Kidney (tissue), 14 donors: Measurements from ENCODE around the gene SLC27A1. TPM values are rescaled to one million over a fixed set of nuclear protein-coding genes. Genes with fewer than 3 reads are reported as not detected.
"Not testable (repeated sequence)": the region's sequence is repeated elsewhere in the genome, so short reads cannot be mapped to it uniquely, and the experiment has no call there.

Source experiments
- DNase-seq, 5 donors: peaks; one replicate each; pipeline ENCODE4 v3.0.0-alpha.2; 2013 to 2020
- FAIRE-seq: peaks from 2 replicates; lab custom pipeline; 2012; peaks lifted over from hg19 to GRCh38; lab: Jason Lieb, UNC
- H3K27ac ChIP-seq, 2 donors: one replicate each; pipeline ENCODE4 v1.7.0; 2013; ENCODE audit warnings: low read depth in 2 of 2, low read length in 2 of 2, inconsistent platforms in 1 of 2
- H3K27me3 ChIP-seq: one replicate; pipeline ENCODE4 v1.7.1; 2013; ENCODE audit warnings: low read length, inconsistent platforms; ENCODE audit not compliant: control insufficient read depth, insufficient read depth
- H3K36me3 ChIP-seq, 3 donors: one replicate each; pipeline versions ENCODE4 v1.7.0 to v1.7.1; 2013; ENCODE audit warnings: low read length in 3 of 3, control low read depth in 1 of 3, inconsistent platforms in 1 of 3; ENCODE audit not compliant: insufficient read depth in 3 of 3, control insufficient read depth in 2 of 3
- H3K4me1 ChIP-seq, 3 donors: one replicate each; pipeline versions ENCODE4 v1.7.0 to v1.7.1; 2013; ENCODE audit warnings: low read length in 3 of 3, inconsistent platforms in 1 of 3, low read depth in 1 of 3; ENCODE audit not compliant: control insufficient read depth in 2 of 3, insufficient read depth in 2 of 3
- H3K4me3 ChIP-seq, 3 donors: one replicate each; pipeline versions ENCODE4 v1.7.0 to v1.8.1; 2013; ENCODE audit warnings: low read length in 3 of 3, control low read depth in 1 of 3, inconsistent platforms in 1 of 3
- H3K9ac ChIP-seq, 3 donors: one replicate each; pipeline versions ENCODE4 v1.7.0 to v1.7.1; 2013; ENCODE audit warnings: low read length in 3 of 3, control low read depth in 1 of 3, inconsistent platforms in 1 of 3
- H3K9me3 ChIP-seq, 3 donors: one replicate each; pipeline versions ENCODE4 v1.7.0 to v1.7.1; 2013; ENCODE audit warnings: low read length in 3 of 3, control low read depth in 1 of 3, inconsistent platforms in 1 of 3; ENCODE audit not compliant: control insufficient read depth in 2 of 3, insufficient read depth in 1 of 3
- intact Hi-C: fragments of 100-400 bp; cut with DNase I; formaldehyde crosslinking; loops from one replicate; pipeline ENCODE4 v1.11.1; 2022
- polyA plus RNA-seq: library from polyadenylated mRNA; stranded (reverse); fragments of 350-450 nt; fragmentation: Illumina TruSeq; extraction: RNeasy Lipid Tissue Mini Kit (QIAGEN cat#74804); gene quantifications from one replicate; pipeline ENCODE4 v1.2.3, GENCODE V29; 2014; ENCODE audit warnings: low read depth, low replicate concordance; ENCODE audit not compliant: insufficient read depth
- total RNA-seq: library from RNA; stranded (reverse); fragmentation: NEBNext Ultra II Directional; extraction: Animal tissue kit (Norgen Biotek cat#: 25700); gene quantifications from one replicate; pipeline ENCODE4 v1.2.1, GENCODE V29; 2021
- TF ChIP-seq, protein P1 (sequence below): IDR thresholded peaks from 3 replicates; pipeline ENCODE4 v1.5.1; 2012; ENCODE audit warnings: mild to moderate bottlenecking, moderate library complexity, borderline replicate concordance; ENCODE audit not compliant: insufficient read depth; ENCODE audit errors: extremely low read depth
- donor health status: control.
- donor health status: control.
- donor health status: control.
- donor health status: control.
- donor health status: control.
- donor health status: DM: yes; HTN: yes; CAD: no.
- donor health status: Normal renal cell carcinoma (clear cell type).

Gene SLC27A1
- total and polyA plus RNA-seq, 2 donors from 2014 or later = 16.9 to 21.9 TPM

DNA sequence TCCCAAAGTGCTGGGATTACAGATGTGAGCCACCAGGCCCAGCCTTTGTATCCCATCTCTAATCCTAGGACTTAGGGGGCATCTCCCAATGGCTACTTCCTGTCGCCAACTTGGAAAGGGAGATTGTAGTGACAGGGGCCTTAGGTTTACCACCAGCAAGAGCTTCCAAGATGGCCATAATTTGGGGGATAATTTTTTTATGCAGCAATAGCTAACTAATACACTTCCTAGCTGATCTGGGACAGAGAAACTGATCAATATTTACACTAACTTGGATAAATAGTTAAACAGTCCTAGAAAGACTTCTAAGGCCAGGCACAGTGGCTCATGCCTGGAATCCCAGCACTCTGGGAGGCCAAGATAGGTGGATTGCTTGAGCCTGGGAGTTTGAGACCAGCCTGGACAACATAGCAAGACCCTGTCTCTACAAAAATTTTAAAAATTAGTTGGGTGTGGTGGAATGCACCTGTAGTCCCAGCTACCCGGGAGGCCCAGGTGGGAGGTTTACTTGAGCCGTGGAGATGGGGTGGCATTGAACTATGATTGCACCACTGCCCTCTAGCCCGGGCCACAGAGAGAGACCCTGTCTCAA lies 79.8 kb downstream of the SLC27A1 start:
- intact Hi-C loops = no loop called here
- H3K4me3 ChIP-seq = no peak overlapping the region
- no peak overlapping the region for H3K9ac ChIP-seq
- DNase-seq (no peak), FAIRE-seq (no peak)
- H3K36me3 ChIP-seq = no peaks in the 10 kb centered on the region
- TF ChIP-seq, protein P1, sequence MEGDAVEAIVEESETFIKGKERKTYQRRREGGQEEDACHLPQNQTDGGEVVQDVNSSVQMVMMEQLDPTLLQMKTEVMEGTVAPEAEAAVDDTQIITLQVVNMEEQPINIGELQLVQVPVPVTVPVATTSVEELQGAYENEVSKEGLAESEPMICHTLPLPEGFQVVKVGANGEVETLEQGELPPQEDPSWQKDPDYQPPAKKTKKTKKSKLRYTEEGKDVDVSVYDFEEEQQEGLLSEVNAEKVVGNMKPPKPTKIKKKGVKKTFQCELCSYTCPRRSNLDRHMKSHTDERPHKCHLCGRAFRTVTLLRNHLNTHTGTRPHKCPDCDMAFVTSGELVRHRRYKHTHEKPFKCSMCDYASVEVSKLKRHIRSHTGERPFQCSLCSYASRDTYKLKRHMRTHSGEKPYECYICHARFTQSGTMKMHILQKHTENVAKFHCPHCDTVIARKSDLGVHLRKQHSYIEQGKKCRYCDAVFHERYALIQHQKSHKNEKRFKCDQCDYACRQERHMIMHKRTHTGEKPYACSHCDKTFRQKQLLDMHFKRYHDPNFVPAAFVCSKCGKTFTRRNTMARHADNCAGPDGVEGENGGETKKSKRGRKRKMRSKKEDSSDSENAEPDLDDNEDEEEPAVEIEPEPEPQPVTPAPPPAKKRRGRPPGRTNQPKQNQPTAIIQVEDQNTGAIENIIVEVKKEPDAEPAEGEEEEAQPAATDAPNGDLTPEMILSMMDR = no peak
- H3K27me3 ChIP-seq = no peaks in the 10 kb centered on the region
- H3K4me1 ChIP-seq = peaks cover 0 to 2% (median 0%) of the 10 kb centered on the region in 3 donors
- no peaks in the 10 kb centered on the region for H3K9me3 ChIP-seq
- H3K27ac ChIP-seq = no peak overlapping the region

DNA sequence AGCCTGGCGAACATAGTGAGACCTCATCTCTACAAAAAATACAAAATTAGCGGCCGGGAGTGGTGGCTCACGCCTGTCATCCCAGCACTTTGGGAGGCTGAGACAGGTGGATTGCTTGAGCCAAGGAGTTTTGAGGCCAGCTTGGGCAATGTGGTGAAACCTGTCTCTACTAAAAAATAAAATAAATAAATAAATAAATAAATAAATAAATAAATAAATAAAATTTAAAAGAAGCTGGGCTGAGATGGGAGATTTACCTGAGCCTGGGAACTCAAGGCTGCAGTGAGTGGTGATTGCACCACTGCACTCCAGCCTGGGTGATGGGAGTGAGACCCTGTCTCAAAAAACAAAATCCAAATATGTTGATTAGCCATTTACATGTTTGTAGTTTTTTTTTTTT lies 82.4 kb downstream of the SLC27A1 start:
- H3K27ac ChIP-seq, H3K9me3 ChIP-seq, H3K9ac ChIP-seq, H3K27me3 ChIP-seq, H3K36me3 ChIP-seq, DNase-seq, intact Hi-C loops, H3K4me1 ChIP-seq, H3K4me3 ChIP-seq, FAIRE-seq: not testable (repeated sequence)

DNA sequence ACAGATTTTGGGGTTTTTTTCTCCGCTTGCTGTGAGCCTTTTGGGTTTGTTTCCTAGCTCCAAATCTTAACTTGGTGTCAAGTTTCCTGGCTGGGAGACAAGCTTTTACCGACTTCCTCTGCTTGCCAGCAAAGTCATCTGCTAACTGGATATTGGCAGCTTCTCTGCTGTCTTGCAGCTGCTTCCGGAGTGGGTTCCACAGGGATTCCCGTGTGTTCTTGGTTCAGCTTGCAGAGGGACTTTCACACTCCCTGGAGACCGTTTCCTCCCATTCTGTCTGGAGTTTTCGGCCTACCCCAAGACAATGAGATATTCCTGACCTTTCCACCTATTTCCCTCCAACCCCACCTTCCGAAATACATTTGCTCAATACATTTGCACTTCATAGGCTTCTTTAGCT lies 82.9 kb downstream of the SLC27A1 start:
- FAIRE-seq = no peak
- intact Hi-C loops = no loop called here
- DNase-seq = peak in 3 of 5 donors; percentile 22 to 78 (median 24)

DNA sequence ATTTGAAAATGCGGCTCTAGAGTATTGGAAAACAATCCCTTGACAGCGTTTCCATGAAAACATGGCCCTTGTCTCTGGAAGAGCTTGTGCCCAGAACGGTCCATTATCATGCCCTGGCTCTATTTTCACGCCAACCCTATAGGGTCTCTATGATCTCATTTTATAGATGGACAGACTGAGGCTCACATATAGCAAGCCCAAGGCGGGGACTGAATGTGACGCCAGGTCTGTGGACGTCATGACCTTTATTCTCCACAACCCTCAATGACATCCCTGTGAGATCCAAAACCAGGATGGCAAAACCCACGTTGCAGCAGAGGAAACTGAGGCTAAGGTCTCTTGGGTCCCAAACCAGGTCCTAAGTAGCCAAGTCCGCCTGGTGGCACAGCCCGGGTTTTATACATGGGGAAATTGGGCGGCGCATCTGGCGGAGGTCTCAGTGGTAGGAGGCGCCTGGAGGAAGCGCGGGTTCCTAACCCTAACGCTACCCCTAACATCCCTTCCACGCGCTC lies 84.7 kb downstream of the SLC27A1 start:
- DNase-seq = no peak
- no peaks in the 10 kb centered on the region for H3K27me3 ChIP-seq
- intact Hi-C loops = no loop called here
- FAIRE-seq = no peak
- H3K27ac ChIP-seq = no peak overlapping the region
- H3K9me3 ChIP-seq = no peaks in the 10 kb centered on the region
- TF ChIP-seq, protein P1 = no peak
- peak overlapping the region in 1 of 3 donors; percentile 51 for H3K9ac ChIP-seq
- H3K4me3 ChIP-seq = peak overlapping the region; percentile 0 to 50 (median 43)
- no peaks in the 10 kb centered on the region for H3K36me3 ChIP-seq
- H3K4me1 ChIP-seq = peaks cover 0 to 6% (median 0%) of the 10 kb centered on the region in 3 donors

More for the DNA sequence above, 82.9 kb downstream of the SLC27A1 start:
- no peaks in the 10 kb centered on the region for H3K36me3 ChIP-seq
- peak overlapping the region in 1 of 2 donors; percentile 54 for H3K27ac ChIP-seq
- no peaks in the 10 kb centered on the region for H3K27me3 ChIP-seq
- H3K9me3 ChIP-seq = no peaks in the 10 kb centered on the region
- TF ChIP-seq, protein P1 = no peak
- H3K4me3 ChIP-seq = no peak overlapping the region
- peaks cover 0 to 6% (median 0%) of the 10 kb centered on the region in 3 donors for H3K4me1 ChIP-seq
- no peak overlapping the region for H3K9ac ChIP-seq
